ENCODE measurements around the gene DHRS2.

GRCh38 chr14:23602181-23603095 lies 33.7 kb upstream of the DHRS2 start:
- no peak for TF ChIP-seq EP300 (IDR thresholded peaks at IDR 0.05; ENCODE audit: borderline replicate concordance in 1 of 2, low read depth in 1 of 2, low read length in 1 of 2)
- no peak for TF ChIP-seq CTCF (IDR thresholded peaks at IDR 0.05)
- no peak for TF ChIP-seq GABPA (IDR thresholded peaks at IDR 0.05; ENCODE audit: low read depth)
- TF ChIP-seq TEAD4 (IDR thresholded peaks at IDR 0.05; ENCODE audit: borderline replicate concordance, insufficient read depth) = no peak
- TF ChIP-seq ZBTB33 (IDR thresholded peaks at IDR 0.05; ENCODE audit: borderline replicate concordance, low read depth) = no peak
- no peak for TF ChIP-seq POLR2AphosphoS5 (IDR thresholded peaks at IDR 0.05; ENCODE audit: low read depth, low read length)

Measured in SK-N-SH (cell line).